HK-2 (cell line): Measurements from ENCODE around the gene ARMC12.

Experiments
- DNase-seq: peaks from one replicate; pipeline ENCODE4 v3.0.0-alpha.2; 2018; ENCODE audit not compliant: unreplicated experiment

ARMC12 gene

DNA sequence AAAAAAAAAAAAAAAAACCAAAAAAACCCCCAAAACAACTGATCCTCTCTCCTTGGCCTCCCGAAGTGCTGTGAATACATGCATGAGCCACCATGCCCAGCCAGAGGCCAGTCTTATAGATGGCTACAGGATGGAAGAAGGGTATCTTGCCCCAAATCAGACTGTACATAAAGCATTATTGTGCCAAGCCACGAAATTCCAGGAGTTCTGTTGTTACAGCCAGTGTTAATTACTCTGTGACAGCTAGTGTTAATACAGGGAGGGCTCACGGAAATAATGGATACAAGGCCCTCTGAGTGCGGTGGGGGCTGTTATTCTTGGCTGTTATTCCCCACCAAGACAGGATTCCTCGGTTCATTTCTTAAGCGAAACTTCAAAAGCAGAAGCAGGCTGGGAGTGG is 38.2 kb downstream of the ARMC12 start:
- DNase-seq, result no peak

- DNase-seq, result peak; percentile 56
These were observed 39.8 kb downstream of the ARMC12 start, which contains the start of gene CLPSL2 for GRCh38 chr6:35776364-35777215. TSS of gene CLPSL2 (plus strand) at chr6:35776598. CDS start at chr6:35776619, 21 bp downstream.

DNA sequence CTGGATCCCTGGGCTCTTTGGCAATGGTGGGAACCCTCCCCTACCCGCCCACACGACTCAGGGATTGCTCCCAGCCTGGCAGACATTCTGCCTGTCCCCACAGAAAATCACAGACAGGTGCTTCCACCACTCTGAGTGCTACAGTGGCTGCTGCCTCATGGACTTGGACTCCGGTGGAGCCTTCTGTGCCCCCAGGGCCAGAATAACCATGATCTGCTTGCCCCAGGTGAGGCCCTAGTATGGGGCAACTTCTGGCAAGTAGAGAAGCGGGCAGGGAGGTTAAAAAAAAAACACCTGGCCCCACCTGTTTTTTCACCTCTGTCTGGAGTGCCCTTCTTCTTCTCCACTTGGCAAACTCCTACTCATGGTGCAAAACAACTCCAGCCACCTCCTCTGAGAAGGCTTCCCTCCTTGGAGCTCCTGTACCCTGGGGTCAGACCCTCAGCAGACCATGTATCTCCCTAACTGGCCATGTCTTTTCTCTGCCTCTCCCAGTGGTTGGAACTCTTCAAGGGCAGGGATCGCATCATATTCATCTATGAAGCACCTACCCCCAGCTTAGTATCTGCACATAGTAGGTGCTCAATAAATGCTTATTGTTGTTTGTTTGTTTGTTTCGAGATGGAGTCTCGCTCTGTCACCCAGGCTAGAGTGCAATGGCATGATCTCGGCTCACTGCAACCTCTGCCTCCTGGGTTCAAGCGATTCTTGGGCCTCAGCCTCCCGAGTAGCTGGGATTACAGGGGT is 40.7 kb downstream of the ARMC12 start:
- no peak for DNase-seq

DNA sequence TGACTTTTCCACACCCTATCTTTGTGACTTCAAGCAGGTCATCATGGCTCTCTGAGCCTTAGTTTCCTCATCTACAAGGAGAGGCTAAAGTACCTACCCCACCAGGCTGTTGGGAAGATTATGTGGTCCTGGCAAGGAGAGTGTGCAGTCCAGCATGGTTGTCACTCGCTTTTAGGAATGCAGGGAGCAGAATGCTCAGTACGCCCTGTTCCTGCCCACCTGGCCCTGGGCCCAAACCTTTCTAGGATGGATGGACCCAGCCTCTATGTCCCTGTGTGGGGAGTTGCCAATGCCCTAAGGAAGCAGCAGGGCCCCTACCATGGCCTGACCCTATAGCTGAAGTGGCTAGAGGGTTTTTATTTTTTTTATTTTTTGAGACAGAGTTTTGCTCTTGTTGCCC is 41.6 kb downstream of the ARMC12 start:
- no peak for DNase-seq

GRCh38 chr6:35780719-35781118 is 43.9 kb downstream of the ARMC12 start, which contains the start of gene CLPSL1:
TSS of gene CLPSL1 (plus strand) at chr6:35781019. CDS start at chr6:35781111, 92 bp downstream.
- no peak for DNase-seq

GRCh38 chr6:35781290-35781689 is 44.5 kb downstream of the ARMC12 start:
- no peak for DNase-seq

DNA sequence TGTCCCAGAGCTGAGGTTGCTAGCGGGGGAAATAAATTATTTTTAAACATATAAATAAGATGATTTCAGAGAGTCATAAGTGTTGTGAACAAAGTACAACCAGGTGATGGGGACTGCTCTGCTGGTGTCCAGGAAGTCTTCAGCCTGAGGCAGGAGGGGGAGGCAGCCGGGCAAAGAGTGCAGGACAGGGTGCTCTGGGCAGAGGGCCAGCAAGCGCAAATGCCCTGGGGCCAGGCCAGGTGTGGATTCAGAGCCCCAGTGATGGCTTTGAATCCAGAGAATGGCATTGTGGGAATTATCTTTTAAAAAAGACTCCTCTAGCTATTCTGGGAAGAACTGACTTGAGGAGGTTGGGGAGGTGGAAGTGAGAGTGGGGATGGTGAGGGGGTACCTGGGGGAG is 45.6 kb downstream of the ARMC12 start:
- DNase-seq, result no peak

GRCh38 chr6:35784200-35784599 is 47.4 kb downstream of the ARMC12 start:
- DNase-seq, result no peak

GRCh38 chr6:35786272-35786671 is 49.4 kb downstream of the ARMC12 start:
- no peak for DNase-seq

DNA sequence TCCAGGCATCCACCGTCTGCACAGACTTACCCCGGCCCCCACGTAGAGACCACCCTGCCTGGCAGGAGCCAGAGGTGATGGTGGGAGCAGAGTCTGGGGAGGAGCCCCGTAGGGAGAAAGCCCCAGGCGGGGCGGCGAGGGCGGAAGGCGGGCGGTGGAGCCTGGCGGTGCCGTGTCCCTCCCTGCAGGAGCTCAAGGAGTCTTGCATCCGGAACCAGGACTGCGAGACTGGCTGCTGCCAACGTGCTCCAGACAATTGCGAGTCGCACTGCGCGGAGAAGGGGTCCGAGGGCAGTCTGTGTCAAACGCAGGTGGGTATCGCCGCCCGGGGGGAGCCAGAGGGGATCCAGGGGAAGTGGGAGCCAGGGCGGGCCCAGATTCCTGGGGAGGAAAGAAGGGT is 50.0 kb downstream of the ARMC12 start:
- DNase-seq, result no peak

- DNase-seq, result no peak
These were observed 50.7 kb downstream of the ARMC12 start for GRCh38 chr6:35787266-35788218.

GRCh38 chr6:35788423-35788982 is 51.7 kb downstream of the ARMC12 start:
- no peak for DNase-seq

GRCh38 chr6:35790683-35791082 is 53.9 kb downstream of the ARMC12 start:
- no peak for DNase-seq

- no peak for DNase-seq
These were observed 58.0 kb downstream of the ARMC12 start for GRCh38 chr6:35794536-35795452.

GRCh38 chr6:35795453-35796071 is 58.7 kb downstream of the ARMC12 start:
- no peak for DNase-seq

- DNase-seq, result no peak
These were observed 59.4 kb downstream of the ARMC12 start for GRCh38 chr6:35796236-35796635.

DNA sequence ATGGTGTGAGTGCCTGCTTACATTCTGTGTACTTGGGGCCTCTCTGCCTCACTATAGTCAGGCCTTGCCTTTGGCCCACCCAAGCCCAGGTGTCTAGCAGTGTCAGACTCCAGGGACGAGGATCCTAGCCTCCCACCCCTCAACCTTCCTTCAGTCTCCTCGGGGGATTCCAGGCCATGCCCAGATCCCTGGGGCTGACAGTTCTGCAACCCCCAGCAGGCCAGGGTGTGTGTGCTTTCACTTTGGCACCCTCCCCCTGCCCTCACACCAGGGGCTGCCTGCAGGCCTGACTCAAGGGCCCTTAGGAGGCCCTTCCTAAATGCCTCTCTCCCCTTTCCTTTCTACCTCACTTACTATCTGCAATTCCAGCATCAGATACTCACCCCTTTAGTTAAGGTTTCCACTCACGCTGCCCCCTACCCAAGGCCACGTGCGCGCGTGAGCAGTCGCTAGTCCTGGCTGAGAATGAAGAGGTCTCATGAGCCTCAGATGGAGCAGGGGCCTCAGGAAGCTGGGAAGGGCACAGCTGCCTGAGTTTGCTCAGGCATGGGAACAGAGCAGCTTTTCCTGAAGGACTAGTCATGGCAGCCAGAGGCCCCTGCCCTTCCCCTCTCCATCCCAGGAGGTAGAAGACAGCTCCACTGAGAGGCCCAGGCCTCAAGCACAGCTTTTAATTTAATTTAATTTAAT is 61.1 kb downstream of the ARMC12 start:
- DNase-seq, result no peak
